Measurements from ENCODE around the gene PNMT. TPM values are rescaled to one million over a fixed set of nuclear protein-coding genes. Genes with fewer than 3 reads are reported as not detected.
A peak's percentile ranks its signal among the peaks of the same experiment; 100 is the strongest.

Gene PNMT
- total and polyA plus RNA-seq, 2 of the 8 experiments (the other 6 are each of a cell fraction or from before 2014, with no cell fraction given), result 5.6 to 10.9 TPM

- POLR2A ChIA-PET (ENCODE audit: partially characterized antibody), result interaction anchor here (1.0 to 38.1 kb wide), 5 partner anchors 9 to 31 kb away, joined by 4 to 708 read pairs (median 23); partner anchors contain the start of genes PGAP3, PNMT and TCAP
- no peak for FAIRE-seq
- TF ChIP-seq NANOG (IDR thresholded peaks at IDR 0.05; ENCODE audit: insufficient read depth, low read depth, low read length, poor library complexity, severe bottlenecking) (no peak), TAF1 (IDR thresholded peaks at IDR 0.05; ENCODE audit: low read depth, low read length) (no peak), EZH2 (IDR thresholded peaks at IDR 0.05; ENCODE audit: low read depth, low read length, severe bottlenecking) (no peak), CREB1 (IDR thresholded peaks at IDR 0.05) (no peak)
Observed at GRCh38 chr17:39706383-39706782, 38.1 kb downstream of the PNMT start.

More at GRCh38 chr17:39706383-39706782, 38.1 kb downstream of the PNMT start:
- Histone ChIP-seq H3K27me3 (replicated peaks in 1 of 4; ENCODE audit: control insufficient read depth in 3 of 4, extremely low read depth in 1 of 4, insufficient read depth in 3 of 4, low read length in 3 of 4) (no peaks in the 10 kb centered on the region), H2AK5ac (ENCODE audit: low read depth, low read length) (no peak overlapping the region), H3K23ac (ENCODE audit: insufficient read length) (no peak overlapping the region), H3K14ac (ENCODE audit: insufficient read length) (no peak overlapping the region), H3K4ac (replicated peaks; ENCODE audit: insufficient read length, low read depth, low read length) (no peak overlapping the region), H4K8ac (ENCODE audit: extremely low read depth, insufficient read depth, low read length) (no peak overlapping the region; the same call in 1 of the 2 replicates), H2BK5ac (ENCODE audit: low read depth, low read length) (peak overlapping the region; percentile 67; the same call in 1 of the 2 replicates), H3K79me1 (ENCODE audit: low read depth, low read length) (peaks cover 22% of the 10 kb centered on the region), H3K56ac (replicated peaks; ENCODE audit: insufficient read length, low read depth, low read length) (no peak overlapping the region), H3K9ac (replicated peaks in 1 of 4; ENCODE audit: extremely low read depth in 1 of 4, low read depth in 3 of 4, low read length in 3 of 4) (no peak overlapping the region), H3K79me2 (ENCODE audit: control insufficient read depth in 1 of 2, insufficient read depth in 2 of 2, low read length in 2 of 2) (peaks cover 33 to 86% of the 10 kb centered on the region in 2 experiments), H2AFZ (ENCODE audit: low read length) (no peak overlapping the region), H2BK15ac (ENCODE audit: low read length) (no peak overlapping the region), H4K5ac (ENCODE audit: insufficient read length, low read depth, low read length) (no peak overlapping the region), H4K20me1 (replicated peaks in 1 of 2; ENCODE audit: control insufficient read depth in 1 of 2, insufficient read depth in 2 of 2, low read length in 2 of 2) (peaks cover 29 to 40% of the 10 kb centered on the region in 2 experiments), H3K4me1 (replicated peaks in 1 of 4; ENCODE audit: control insufficient read depth in 3 of 4, insufficient read depth in 4 of 4, low read length in 3 of 4) (peaks cover 12 to 42% (median 25%) of the 10 kb centered on the region in 4 experiments), H3K4me3 (ENCODE audit: extremely low read depth in 1 of 4, insufficient read depth in 2 of 4, low read depth in 3 of 4, low read length in 4 of 4) (no peak overlapping the region), H3K36me3 (ENCODE audit: control insufficient read depth in 2 of 4, insufficient read depth in 4 of 4, low read length in 3 of 4) (peaks cover 18 to 48% (median 38%) of the 10 kb centered on the region in 4 experiments), H3K9me3 (ENCODE audit: insufficient read depth in 2 of 2, low read depth in 1 of 2, low read length in 1 of 2) (no peaks in the 10 kb centered on the region), H3K27ac (ENCODE audit: low read depth, low read length) (no peak overlapping the region), H3K23me2 (ENCODE audit: low read depth, low read length) (peaks cover 4% of the 10 kb centered on the region; the same call in 1 of the 2 replicates), H2BK12ac (ENCODE audit: low read depth, low read length) (no peak overlapping the region), H3K18ac (ENCODE audit: extremely low read depth, low read length) (no peak overlapping the region), H2BK20ac (ENCODE audit: low read length) (no peak overlapping the region), H2BK120ac (replicated peaks; ENCODE audit: low read depth, low read length) (no peak overlapping the region), H4K91ac (replicated peaks; ENCODE audit: insufficient read length, low read length) (no peak overlapping the region), H3K4me2 (ENCODE audit: insufficient read depth in 1 of 2, low read depth in 2 of 2, low read length in 2 of 2) (no peak overlapping the region)
- no peak for DNase-seq (ENCODE audit: low read depth in 1 of 2, low spot score in 2 of 2)
- 83% methylated on average over 8 of the region's 8 CpGs; no CpG with 5 or more reads in 1 of the 2 experiments for WGBS, 2 experiments (ENCODE audit: extremely low coverage in 1 of 2, insufficient coverage in 1 of 2, insufficient read length in 1 of 2, insufficient replicate concordance in 2 of 2, low coverage in 1 of 2, low lambda C conversion rate in 2 of 2, missing lambda C conversion rate in 1 of 2)
- CTCF ChIA-PET (ENCODE audit: partially characterized antibody), result interaction anchor here (0.8 to 52.4 kb wide), 4 partner anchors 9 to 72 kb away, joined by 3 to 1885 read pairs (median 10); partner anchors contain the start of genes MIEN1, PPP1R1B and STARD3
